K562 (cell line): ENCODE measurements around the gene CPLANE2. TPM values are rescaled to one million over a fixed set of nuclear protein-coding genes. Genes with fewer than 3 reads are reported as not detected.

Experiments
- ARID1B ChIP-seq: fragments of 450-650 bp; IDR thresholded peaks from 2 replicates; pipeline ENCODE4 v1.6.1; 2016; ENCODE audit warnings: antibody characterized with exemption, mild to moderate bottlenecking, inconsistent platforms
- ASH1L ChIP-seq: fragments of 450-650 bp; IDR thresholded peaks from 2 replicates; pipeline ENCODE4 v1.6.1; 2018; ENCODE audit warnings: borderline replicate concordance, mild to moderate bottlenecking, low read depth; ENCODE audit not compliant: partially characterized antibody
- FOSL1 ChIP-seq: fragments of 200-800 bp; sonication (Bioruptor generic); conservative IDR thresholded peaks from 2 replicates; pipeline ENCODE4 v1.6.1; 2016; ENCODE audit warnings: missing genetic modification characterization, missing compliant biosample characterization
- HEY1 ChIP-seq: fragments of 250-450 bp; sonication (Bioruptor Pico); IDR thresholded peaks from 2 replicates; pipeline ENCODE4 v1.5.0; 2020; ENCODE audit warnings: mild to moderate bottlenecking, moderate library complexity, borderline replicate concordance
- HMBOX1 ChIP-seq: sonication (generic); IDR thresholded peaks from 2 replicates; pipeline ENCODE4 v1.6.1; 2016
- HNRNPH1 ChIP-seq: fragments of 200-400 bp; formaldehyde crosslinking; optimal IDR thresholded peaks from 2 replicates; pipeline ENCODE3; 2017; ENCODE audit warnings: low read depth, mild to moderate bottlenecking, low read length, moderate library complexity
- JUND ChIP-seq, 2 experiments: IDR thresholded peaks; 2 replicates in 1 of 2; 3 replicates in 1 of 2; pipeline ENCODE4 v1.6.1; 2011; ENCODE audit warnings: borderline replicate concordance in 2 of 2, low read depth in 2 of 2, low read length in 2 of 2, improper control_type of control experiment in 1 of 2, missing biosample characterization in 1 of 2, missing genetic modification characterization in 1 of 2, missing genetic modification reagents in 1 of 2
- MIER1 ChIP-seq: fragments of 450-650 bp; IDR thresholded peaks from 2 replicates; pipeline ENCODE4 v1.6.1; 2016; ENCODE audit warnings: antibody characterized with exemption, mild to moderate bottlenecking, low read depth
- RBBP5 ChIP-seq: fragments of 200-600 bp; sonication (generic); IDR thresholded peaks from 2 replicates; pipeline ENCODE4 v1.6.1; 2012; ENCODE audit warnings: borderline replicate concordance, mild to moderate bottlenecking, low read length, control low read depth, inconsistent platforms; ENCODE audit not compliant: insufficient read depth, poor library complexity, severe bottlenecking
- SAFB2 ChIP-seq: fragments of 200-400 bp; formaldehyde crosslinking; IDR thresholded peaks from 2 replicates; pipeline ENCODE4 v1.6.1; 2018; ENCODE audit warnings: borderline replicate concordance, low read length, low read depth, moderate library complexity; ENCODE audit not compliant: severe bottlenecking
- SMAD2 ChIP-seq: fragments of 150-350 bp; IDR thresholded peaks from 2 replicates; pipeline ENCODE4 v1.6.1; 2014; ENCODE audit warnings: low read depth, mild to moderate bottlenecking, low read length
- ZBTB7A ChIP-seq: IDR thresholded peaks from 2 replicates; pipeline ENCODE4 v1.6.1; 2011; ENCODE audit warnings: low read depth, mild to moderate bottlenecking, low read length, moderate library complexity, borderline replicate concordance; ENCODE audit not compliant: control insufficient read depth
- ZBTB9 ChIP-seq: fragments of 450-650 bp; formaldehyde crosslinking; IDR thresholded peaks from 2 replicates; pipeline ENCODE4 v1.4.0; 2020; ENCODE audit warnings: mild to moderate bottlenecking, moderate library complexity
- ZNF146 ChIP-seq: IDR thresholded peaks from one replicate; pipeline ENCODE4 v1.6.1; 2018; ENCODE audit warnings: missing compliant biosample characterization; ENCODE audit not compliant: unreplicated experiment
- ZNF511 ChIP-seq: sonication (generic); formaldehyde crosslinking; IDR thresholded peaks from 2 replicates; pipeline ENCODE4 v1.8.0; 2022; ENCODE audit warnings: mild to moderate bottlenecking, missing genetic modification reagents
- polyA plus RNA-seq, 8 experiments: library from polyadenylated mRNA; depleted of rRNA in 4 of 8; stranded (reverse) in 5 of 8; unstranded in 3 of 8; fragments of >200 nt; fragmentation: Nextera tagmentation in 2 of 8; fragmentation: Illumina TruSeq in 1 of 8; extraction: Ambion mirVana in 2 of 8; extraction: Trizol in 1 of 8; gene quantifications; 2 replicates each; pipeline versions ENCODE4 v1.2.1 to v1.2.3, GENCODE V29; 2011 to 2014; ENCODE audit warnings: inconsistent platforms in 1 of 8, missing spikeins in 1 of 8
- total RNA-seq, 7 experiments: library from RNA; depleted of rRNA in 6 of 7; stranded (reverse); fragments of >200 nt in 6 of 7; fragmentation: Illumina TruSeq in 2 of 7; extraction: Trizol in 2 of 7; gene quantifications; 2 replicates each; pipeline versions ENCODE4 v1.2.1 to v1.2.3, GENCODE V29; 2011 to 2021; ENCODE audit warnings: low replicate concordance in 1 of 7
- TF ChIP-seq, protein P1 (sequence below), 2 experiments: fragments of 450-650 bp in 1 of 2; IDR thresholded peaks; 2 replicates each; pipeline ENCODE4 v1.6.1; 2011 to 2017; ENCODE audit warnings: low read depth in 2 of 2, antibody characterized with exemption in 1 of 2, borderline replicate concordance in 1 of 2, low read length in 1 of 2, mild to moderate bottlenecking in 1 of 2, mixed read lengths in 1 of 2; ENCODE audit not compliant: control insufficient read depth in 1 of 2
- TF ChIP-seq, protein P2 (sequence below): fragments of 250-450 bp; sonication (Bioruptor Pico); IDR thresholded peaks from 2 replicates; pipeline ENCODE4 v1.8.0; 2022; ENCODE audit warnings: moderate library complexity, mild to moderate bottlenecking, inconsistent platforms

The CPLANE2 gene
- total and polyA plus RNA-seq, 9 of the 15 experiments (the other 6 are each of a cell fraction or from before 2014, with no cell fraction given) = 0.17 to 20.9 (median 8.1) TPM

GRCh38 chr1:16208270-16208987, 28.6 kb downstream of the CPLANE2 start (continued):
- TF ChIP-seq ASH1L (no peak), ARID1B (peak; percentile 65; the same call in 1 of the 2 replicates), ZNF511 (CRISPR knock-in tag) (peak; percentile 39; the same call in 1 of the 2 replicates), HNRNPH1 (no peak), RBBP5 (no peak), ZBTB7A (peak; percentile 15), JUND (IDR thresholded peaks at IDR 0.05; ENCODE audit: borderline replicate concordance, low read depth, low read length) (peak; percentile 83), JUND (tag; IDR thresholded peaks at IDR 0.05; ENCODE audit: borderline replicate concordance, low read depth, low read length) (peak; percentile 77; the same call in 2 of the 3 replicates), SMAD2 (no peak), ZBTB9 (CRISPR knock-in tag) (no peak), ZNF146 (CRISPR knock-in tag) (no peak), MIER1 (no peak), SAFB2 (no peak), FOSL1 (tag) (peak; percentile 90), HEY1 (CRISPR knock-in tag) (no peak), HMBOX1 (peak; percentile 61; the same call in 1 of the 2 replicates)
- TF ChIP-seq, protein P1, sequence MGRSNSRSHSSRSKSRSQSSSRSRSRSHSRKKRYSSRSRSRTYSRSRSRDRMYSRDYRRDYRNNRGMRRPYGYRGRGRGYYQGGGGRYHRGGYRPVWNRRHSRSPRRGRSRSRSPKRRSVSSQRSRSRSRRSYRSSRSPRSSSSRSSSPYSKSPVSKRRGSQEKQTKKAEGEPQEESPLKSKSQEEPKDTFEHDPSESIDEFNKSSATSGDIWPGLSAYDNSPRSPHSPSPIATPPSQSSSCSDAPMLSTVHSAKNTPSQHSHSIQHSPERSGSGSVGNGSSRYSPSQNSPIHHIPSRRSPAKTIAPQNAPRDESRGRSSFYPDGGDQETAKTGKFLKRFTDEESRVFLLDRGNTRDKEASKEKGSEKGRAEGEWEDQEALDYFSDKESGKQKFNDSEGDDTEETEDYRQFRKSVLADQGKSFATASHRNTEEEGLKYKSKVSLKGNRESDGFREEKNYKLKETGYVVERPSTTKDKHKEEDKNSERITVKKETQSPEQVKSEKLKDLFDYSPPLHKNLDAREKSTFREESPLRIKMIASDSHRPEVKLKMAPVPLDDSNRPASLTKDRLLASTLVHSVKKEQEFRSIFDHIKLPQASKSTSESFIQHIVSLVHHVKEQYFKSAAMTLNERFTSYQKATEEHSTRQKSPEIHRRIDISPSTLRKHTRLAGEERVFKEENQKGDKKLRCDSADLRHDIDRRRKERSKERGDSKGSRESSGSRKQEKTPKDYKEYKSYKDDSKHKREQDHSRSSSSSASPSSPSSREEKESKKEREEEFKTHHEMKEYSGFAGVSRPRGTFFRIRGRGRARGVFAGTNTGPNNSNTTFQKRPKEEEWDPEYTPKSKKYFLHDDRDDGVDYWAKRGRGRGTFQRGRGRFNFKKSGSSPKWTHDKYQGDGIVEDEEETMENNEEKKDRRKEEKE (IDR thresholded peaks at IDR 0.05; ENCODE audit: borderline replicate concordance in 1 of 2, control insufficient read depth in 1 of 2, low read depth in 2 of 2, low read length in 1 of 2) = no peak
- TF ChIP-seq, protein P2, sequence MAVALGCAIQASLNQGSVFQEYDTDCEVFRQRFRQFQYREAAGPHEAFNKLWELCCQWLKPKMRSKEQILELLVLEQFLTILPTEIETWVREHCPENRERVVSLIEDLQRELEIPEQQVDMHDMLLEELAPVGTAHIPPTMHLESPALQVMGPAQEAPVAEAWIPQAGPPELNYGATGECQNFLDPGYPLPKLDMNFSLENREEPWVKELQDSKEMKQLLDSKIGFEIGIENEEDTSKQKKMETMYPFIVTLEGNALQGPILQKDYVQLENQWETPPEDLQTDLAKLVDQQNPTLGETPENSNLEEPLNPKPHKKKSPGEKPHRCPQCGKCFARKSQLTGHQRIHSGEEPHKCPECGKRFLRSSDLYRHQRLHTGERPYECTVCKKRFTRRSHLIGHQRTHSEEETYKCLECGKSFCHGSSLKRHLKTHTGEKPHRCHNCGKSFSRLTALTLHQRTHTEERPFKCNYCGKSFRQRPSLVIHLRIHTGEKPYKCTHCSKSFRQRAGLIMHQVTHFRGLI = no peak
